ENCODE measurements around the gene HFE.

GRCh38 chr6:26071135-26071534 lies 16.1 kb upstream of the HFE start:
- TF ChIP-seq CTCF (optimal IDR thresholded peaks at IDR 0.05 in 1 of 3, IDR thresholded peaks at IDR 0.05 in 1 of 3, conservative IDR thresholded peaks at IDR 0.05 in 1 of 3; ENCODE audit: extremely low read depth in 1 of 3, insufficient read depth in 2 of 3, low read length in 3 of 3) (no peak), EZH2 (IDR thresholded peaks at IDR 0.05; ENCODE audit: low read length) (no peak)

Measured in keratinocyte (primary cell).